ENCODE measurements around the gene CREB3L2. TPM values are rescaled to one million over a fixed set of nuclear protein-coding genes. Genes with fewer than 3 reads are reported as not detected.
A peak's percentile ranks its signal among the peaks of the same experiment; 100 is the strongest.

CREB3L2 gene
- polyA plus RNA-seq, 2 of the 4 experiments (the other 2 are of a cell fraction) = 16.3 to 32.2 TPM

DNA sequence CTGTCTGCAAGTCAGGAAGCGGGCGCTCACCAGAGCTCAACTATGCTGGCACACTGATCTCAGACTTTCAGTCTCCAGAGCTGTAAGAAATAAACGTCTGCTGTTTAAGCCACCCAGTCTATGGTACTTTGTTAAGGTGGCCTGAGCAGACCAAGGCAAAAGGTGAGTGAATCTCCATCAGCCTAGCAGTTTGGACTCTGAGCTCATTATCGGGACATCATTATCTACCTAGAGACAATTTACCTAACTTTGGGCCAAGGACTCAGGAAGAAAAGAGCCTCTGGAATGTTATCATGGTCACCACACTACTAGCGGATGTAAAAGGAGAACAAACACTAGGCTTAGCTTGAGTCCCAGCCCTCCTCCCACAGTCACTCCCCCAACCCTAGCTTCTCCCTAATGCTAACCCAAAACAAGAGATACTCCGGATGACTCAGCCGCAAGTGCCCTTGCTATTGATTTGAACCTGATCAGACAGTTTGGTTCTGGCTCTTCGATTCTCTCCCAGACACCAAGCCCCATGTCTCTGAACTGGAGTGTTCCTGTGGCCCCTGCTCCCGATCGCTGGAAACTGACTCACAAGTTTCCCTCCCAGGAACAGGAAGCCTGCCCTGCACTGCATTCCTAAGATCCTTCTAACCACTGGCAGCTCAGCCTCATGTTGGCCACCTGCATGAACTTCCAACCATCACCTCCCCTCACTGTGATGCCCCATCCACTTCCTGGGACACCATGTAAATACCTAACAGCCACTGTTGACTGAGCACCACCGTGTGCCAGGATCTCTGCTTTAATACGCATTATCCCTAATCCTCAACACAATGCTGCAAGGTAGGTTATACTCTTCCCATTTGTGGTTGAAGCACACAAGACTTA, 34.5 kb downstream of the CREB3L2 start:
- peaks cover 44% of the 10 kb centered on the region for H3K4me1 ChIP-seq
- ATAC-seq (peak in 1 of 2 experiments; percentile 50; a peak in 3 of 6 replicates), FAIRE-seq (no peak), DNase-seq (ENCODE audit: low read depth in 1 of 2, low spot score in 1 of 2) (peak in 1 of 2 experiments; percentile 27)
- ChIA-PET CTCF (interaction anchor here (0.6 to 3.3 kb wide), 6 partner anchors 17 to 64 kb away, joined by 3 to 14 read pairs (median 4); partner anchors contain the start of gene CREB3L2), POLR2A (no interaction called here)
- H3K9me3 ChIP-seq = no peaks in the 10 kb centered on the region
- no peak for TF ChIP-seq TFCP2L1 (CRISPR knock-in tag; IDR thresholded peaks at IDR 0.05)
- TF ChIP-seq, protein P1, sequence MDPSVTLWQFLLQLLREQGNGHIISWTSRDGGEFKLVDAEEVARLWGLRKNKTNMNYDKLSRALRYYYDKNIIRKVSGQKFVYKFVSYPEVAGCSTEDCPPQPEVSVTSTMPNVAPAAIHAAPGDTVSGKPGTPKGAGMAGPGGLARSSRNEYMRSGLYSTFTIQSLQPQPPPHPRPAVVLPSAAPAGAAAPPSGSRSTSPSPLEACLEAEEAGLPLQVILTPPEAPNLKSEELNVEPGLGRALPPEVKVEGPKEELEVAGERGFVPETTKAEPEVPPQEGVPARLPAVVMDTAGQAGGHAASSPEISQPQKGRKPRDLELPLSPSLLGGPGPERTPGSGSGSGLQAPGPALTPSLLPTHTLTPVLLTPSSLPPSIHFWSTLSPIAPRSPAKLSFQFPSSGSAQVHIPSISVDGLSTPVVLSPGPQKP (IDR thresholded peaks at IDR 0.05; ENCODE audit: low read depth, low read length) = no peak
- TF ChIP-seq ZNF302 (CRISPR knock-in tag; IDR thresholded peaks at IDR 0.05) = no peak
- TF ChIP-seq, protein P2, sequence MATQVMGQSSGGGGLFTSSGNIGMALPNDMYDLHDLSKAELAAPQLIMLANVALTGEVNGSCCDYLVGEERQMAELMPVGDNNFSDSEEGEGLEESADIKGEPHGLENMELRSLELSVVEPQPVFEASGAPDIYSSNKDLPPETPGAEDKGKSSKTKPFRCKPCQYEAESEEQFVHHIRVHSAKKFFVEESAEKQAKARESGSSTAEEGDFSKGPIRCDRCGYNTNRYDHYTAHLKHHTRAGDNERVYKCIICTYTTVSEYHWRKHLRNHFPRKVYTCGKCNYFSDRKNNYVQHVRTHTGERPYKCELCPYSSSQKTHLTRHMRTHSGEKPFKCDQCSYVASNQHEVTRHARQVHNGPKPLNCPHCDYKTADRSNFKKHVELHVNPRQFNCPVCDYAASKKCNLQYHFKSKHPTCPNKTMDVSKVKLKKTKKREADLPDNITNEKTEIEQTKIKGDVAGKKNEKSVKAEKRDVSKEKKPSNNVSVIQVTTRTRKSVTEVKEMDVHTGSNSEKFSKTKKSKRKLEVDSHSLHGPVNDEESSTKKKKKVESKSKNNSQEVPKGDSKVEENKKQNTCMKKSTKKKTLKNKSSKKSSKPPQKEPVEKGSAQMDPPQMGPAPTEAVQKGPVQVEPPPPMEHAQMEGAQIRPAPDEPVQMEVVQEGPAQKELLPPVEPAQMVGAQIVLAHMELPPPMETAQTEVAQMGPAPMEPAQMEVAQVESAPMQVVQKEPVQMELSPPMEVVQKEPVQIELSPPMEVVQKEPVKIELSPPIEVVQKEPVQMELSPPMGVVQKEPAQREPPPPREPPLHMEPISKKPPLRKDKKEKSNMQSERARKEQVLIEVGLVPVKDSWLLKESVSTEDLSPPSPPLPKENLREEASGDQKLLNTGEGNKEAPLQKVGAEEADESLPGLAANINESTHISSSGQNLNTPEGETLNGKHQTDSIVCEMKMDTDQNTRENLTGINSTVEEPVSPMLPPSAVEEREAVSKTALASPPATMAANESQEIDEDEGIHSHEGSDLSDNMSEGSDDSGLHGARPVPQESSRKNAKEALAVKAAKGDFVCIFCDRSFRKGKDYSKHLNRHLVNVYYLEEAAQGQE (IDR thresholded peaks at IDR 0.05) = no peak
- no peak for TF ChIP-seq ZSCAN20 (CRISPR knock-in tag; IDR thresholded peaks at IDR 0.05)
- TF ChIP-seq RCOR1 (IDR thresholded peaks at IDR 0.05; ENCODE audit: low read depth, low read length) = no peak
- no peak for TF ChIP-seq CBX2 (IDR thresholded peaks at IDR 0.05; ENCODE audit: borderline replicate concordance, low read depth)
- TF ChIP-seq TP53 (CRISPR knock-in tag; IDR thresholded peaks at IDR 0.05) = no peak
- TF ChIP-seq KDM1A (IDR thresholded peaks at IDR 0.05; ENCODE audit: low read depth) = no peak
- TF ChIP-seq CBX8 (IDR thresholded peaks at IDR 0.05) = no peak
- no peak for TF ChIP-seq ESRRA (IDR thresholded peaks at IDR 0.05; ENCODE audit: borderline replicate concordance, low read length)
- H3K27ac ChIP-seq = peak overlapping the region in 1 of 2 experiments; percentile 50; a peak in 3 of 6 replicates
- peak overlapping the region; percentile 18; the same call in 1 of the 3 replicates for H3K4me2 ChIP-seq
- 71% methylated on average over 12 of the region's 12 CpGs for WGBS (ENCODE audit: missing lambda C conversion rate)
- no peak overlapping the region for H3K4me3 ChIP-seq

DNA sequence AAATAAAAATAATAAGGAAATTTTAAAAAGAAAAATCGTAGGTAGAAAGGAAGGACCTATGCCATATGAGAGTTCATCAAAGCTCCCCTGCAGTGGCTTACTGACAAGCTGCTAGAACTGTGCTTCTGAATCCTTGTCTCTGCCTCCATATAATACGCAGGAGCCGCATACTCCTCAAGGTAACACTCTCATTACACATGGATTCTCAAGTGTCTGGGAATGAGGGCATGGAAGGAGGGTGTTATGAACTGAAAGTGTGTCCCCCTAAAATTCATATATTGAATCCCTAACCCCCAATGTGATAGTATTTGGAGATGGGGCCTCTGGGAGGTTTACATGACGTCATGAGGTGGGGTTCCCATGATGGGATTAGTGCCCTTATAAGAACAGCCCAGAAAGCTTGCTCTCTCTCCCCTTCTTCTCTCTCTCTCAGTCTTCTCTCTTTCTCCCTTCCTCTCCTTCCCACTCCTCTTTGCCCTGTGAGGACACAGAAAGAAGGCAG, 35.2 kb downstream of the CREB3L2 start:
- H3K4me2 ChIP-seq = no peak overlapping the region
- 88% methylated on average over 4 of the region's 4 CpGs for WGBS (ENCODE audit: missing lambda C conversion rate)
- H3K4me3 ChIP-seq = no peak overlapping the region
- ChIA-PET CTCF (interaction anchor here (0.6 to 3.3 kb wide), 4 partner anchors 31 to 63 kb away, joined by 3 to 14 read pairs (median 4); partner anchors contain the start of gene CREB3L2), POLR2A (no interaction called here)
- no peaks in the 10 kb centered on the region for H3K9me3 ChIP-seq
- ATAC-seq = no peak
- DNase-seq (ENCODE audit: low read depth in 1 of 2, low spot score in 1 of 2) = no peak
- no peak for TF ChIP-seq NR3C1 (IDR thresholded peaks at IDR 0.05)
- TF ChIP-seq FOSB (CRISPR knock-in tag; IDR thresholded peaks at IDR 0.05) = no peak
- no peak for TF ChIP-seq NPAS2 (CRISPR knock-in tag; IDR thresholded peaks at IDR 0.05; ENCODE audit: borderline replicate concordance)
- TF ChIP-seq CBX8 (IDR thresholded peaks at IDR 0.05) = no peak
- no peak for TF ChIP-seq RCOR1 (IDR thresholded peaks at IDR 0.05; ENCODE audit: low read depth, low read length)
- TF ChIP-seq KDM5A (IDR thresholded peaks at IDR 0.05) = no peak
- no peak for TF ChIP-seq HDAC2 (IDR thresholded peaks at IDR 0.05)
- TF ChIP-seq CHD4 (IDR thresholded peaks at IDR 0.05; ENCODE audit: borderline replicate concordance) = no peak
- TF ChIP-seq EHF (CRISPR knock-in tag; IDR thresholded peaks at IDR 0.05) = no peak
- no peak for TF ChIP-seq CHD2 (IDR thresholded peaks at IDR 0.05; ENCODE audit: low read length, partially characterized antibody)
- TF ChIP-seq HOXA7 (CRISPR knock-in tag; IDR thresholded peaks at IDR 0.05) = no peak
- no peak for TF ChIP-seq KDM1A (IDR thresholded peaks at IDR 0.05; ENCODE audit: low read depth)
- no peak for TF ChIP-seq GATA3 (IDR thresholded peaks at IDR 0.05; ENCODE audit: borderline replicate concordance)
- no peak for TF ChIP-seq CEBPB (IDR thresholded peaks at IDR 0.05)
- TF ChIP-seq JUN (IDR thresholded peaks at IDR 0.05) = no peak
- no peak for TF ChIP-seq RNF2 (IDR thresholded peaks at IDR 0.05; ENCODE audit: borderline replicate concordance, low read depth)
- TF ChIP-seq, protein P3, sequence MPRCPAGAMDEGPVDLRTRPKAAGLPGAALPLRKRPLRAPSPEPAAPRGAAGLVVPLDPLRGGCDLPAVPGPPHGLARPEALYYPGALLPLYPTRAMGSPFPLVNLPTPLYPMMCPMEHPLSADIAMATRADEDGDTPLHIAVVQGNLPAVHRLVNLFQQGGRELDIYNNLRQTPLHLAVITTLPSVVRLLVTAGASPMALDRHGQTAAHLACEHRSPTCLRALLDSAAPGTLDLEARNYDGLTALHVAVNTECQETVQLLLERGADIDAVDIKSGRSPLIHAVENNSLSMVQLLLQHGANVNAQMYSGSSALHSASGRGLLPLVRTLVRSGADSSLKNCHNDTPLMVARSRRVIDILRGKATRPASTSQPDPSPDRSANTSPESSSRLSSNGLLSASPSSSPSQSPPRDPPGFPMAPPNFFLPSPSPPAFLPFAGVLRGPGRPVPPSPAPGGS (IDR thresholded peaks at IDR 0.05) = no peak
- peak overlapping the region in 1 of 2 experiments; percentile 50; a peak in 3 of 6 replicates for H3K27ac ChIP-seq
- peaks cover 43% of the 10 kb centered on the region for H3K4me1 ChIP-seq
- no peak for FAIRE-seq

Measured in A549 (cell line).